CD4-positive, alpha-beta T cell (primary cell): ENCODE measurements around the gene GSK3A. TPM values are rescaled to one million over a fixed set of nuclear protein-coding genes. Genes with fewer than 3 reads are reported as not detected.
A peak's percentile ranks its signal among the peaks of the same experiment; 100 is the strongest.

Experiments
- ATAC-seq: fragments of 200-7000 bp; cut with Tn5 transposase; one replicate; pipeline ENCODE4 v1.10.0; 2022; ENCODE audit warnings: mild to moderate bottlenecking; ENCODE audit not compliant: poor library complexity
- CTCF ChIA-PET: fragments of 350-600 bp; sonication (Branson Sonifier 250); formaldehyde crosslinking; loops from one replicate; lab custom pipeline; 2021; ENCODE audit warnings: antibody characterized with exemption, inconsistent platforms; lab: Charles Lee
- POLR2A ChIA-PET: fragments of 350-600 bp; sonication (Branson Sonifier 250); formaldehyde crosslinking; loops from one replicate; lab custom pipeline; 2021; ENCODE audit warnings: antibody characterized with exemption, inconsistent platforms; lab: Charles Lee
- DNase-seq, 14 experiments: peaks; one replicate each; pipeline ENCODE4 v3.0.0-alpha.2; 2013 to 2020; ENCODE audit warnings: mixed read lengths in 2 of 14
- H3K27ac ChIP-seq, 2 donors: one replicate each; pipeline versions ENCODE4 v1.5.1 to v1.7.0; 2013; ENCODE audit warnings: low read length in 2 of 2, low read depth in 1 of 2, mild to moderate bottlenecking in 1 of 2
- H3K27me3 ChIP-seq, 2 experiments: 1 replicate in 1 of 2; 2 replicates in 1 of 2; pipeline versions ENCODE4 v1.6.1 to v1.7.0; 2013; ENCODE audit warnings: low read length in 2 of 2, control low read depth in 1 of 2, mild to moderate bottlenecking in 1 of 2, moderate library complexity in 1 of 2; ENCODE audit not compliant: insufficient read depth in 2 of 2, control insufficient read depth in 1 of 2
- H3K36me3 ChIP-seq: one replicate; pipeline ENCODE4 v1.6.1; 2013; ENCODE audit warnings: low read length, control low read depth; ENCODE audit not compliant: insufficient read depth
- H3K4me1 ChIP-seq: one replicate; pipeline ENCODE4 v1.6.1; 2013; ENCODE audit warnings: low read length, control low read depth; ENCODE audit not compliant: insufficient read depth
- H3K4me3 ChIP-seq: one replicate; pipeline ENCODE4 v1.5.1; 2013; ENCODE audit warnings: mild to moderate bottlenecking, low read length, moderate library complexity
- H3K9me3 ChIP-seq, 2 experiments: 1 replicate in 1 of 2; 2 replicates in 1 of 2; pipeline versions ENCODE4 v1.6.1 to v1.7.0; 2013; ENCODE audit warnings: low read length in 2 of 2, mild to moderate bottlenecking in 2 of 2, control low read depth in 1 of 2, moderate library complexity in 1 of 2; ENCODE audit not compliant: control insufficient read depth in 1 of 2, insufficient read depth in 1 of 2
- H3K27ac Mint-ChIP-seq: one replicate; pipeline ENCODE4 v1.8.0; 2020; ENCODE audit warnings: mixed read lengths
- H3K27me3 Mint-ChIP-seq: one replicate; pipeline ENCODE4 v1.8.0; 2021; ENCODE audit warnings: mixed read lengths
- H3K36me3 Mint-ChIP-seq: one replicate; pipeline ENCODE4 v1.8.0; 2021; ENCODE audit warnings: low read depth, mixed read lengths
- H3K4me1 Mint-ChIP-seq: one replicate; pipeline ENCODE4 v1.8.0; 2021; ENCODE audit warnings: low read depth, mixed read lengths
- H3K4me3 Mint-ChIP-seq: one replicate; pipeline ENCODE4 v1.8.0; 2020; ENCODE audit warnings: mild to moderate bottlenecking, mixed read lengths
- H3K9me3 Mint-ChIP-seq: one replicate; pipeline ENCODE4 v1.8.0; 2020; ENCODE audit warnings: mixed read lengths
- CTCF ChIP-seq: fragments of 200-600 bp; IDR thresholded peaks from one replicate; pipeline ENCODE4 v1.8.0; 2022; ENCODE audit warnings: antibody characterized with exemption, mild to moderate bottlenecking
- intact Hi-C, 2 experiments: fragments of 100-400 bp; cut with DNase I in 1 of 2; cut with micrococcal nuclease in 1 of 2; formaldehyde crosslinking; loops; one replicate each; pipeline versions ENCODE4 v1.15.1 to v1.9.0; 2023 to 2025; cut with DNase I, micrococcal nuclease
- total RNA-seq, 174 experiments: library from RNA in 2 of 174; stranded (reverse) in 2 of 174; gene quantifications; one replicate each; pipeline ENCODE4 v1.2.3 and lab custom pipeline; 2021 to 2026

Gene GSK3A
- total RNA-seq, 2 experiments from 2014 or later: 13.6 to 13.9 TPM

DNA sequence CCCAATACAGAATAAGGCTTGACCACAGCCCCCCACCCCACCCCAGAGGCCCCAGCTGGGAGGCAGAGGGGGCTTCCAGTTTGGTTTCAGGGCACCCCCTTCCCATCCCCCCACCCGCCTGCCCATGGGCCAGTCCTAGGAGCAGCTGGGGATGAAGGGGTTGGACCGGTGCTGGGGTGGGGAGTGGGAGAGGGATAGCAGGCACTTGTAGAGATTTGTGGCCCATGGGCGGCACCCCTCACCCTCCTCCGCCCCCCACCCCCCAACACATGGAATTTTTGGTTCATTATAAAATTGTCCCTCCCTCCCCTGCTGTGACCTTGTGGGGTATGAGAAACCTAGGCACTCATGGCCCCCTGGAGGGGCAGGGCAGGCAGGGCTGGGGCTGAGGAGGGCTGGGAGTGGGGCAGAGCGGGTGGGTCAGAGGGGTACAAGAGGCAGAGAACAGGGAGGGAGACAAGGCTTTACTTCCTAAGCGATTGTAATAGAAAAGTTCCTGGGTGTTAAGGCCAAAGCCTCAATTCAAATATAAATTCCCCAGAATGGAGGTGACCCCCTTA, 5.3 kb upstream of the GSK3A start:
- Histone ChIP-seq H3K9me3 (no peaks in the 10 kb centered on the region), H3K36me3 (peaks cover 18% of the 10 kb centered on the region), H3K27me3 (no peaks in the 10 kb centered on the region), H3K27ac (no peak overlapping the region), H3K4me3 (no peak overlapping the region), H3K4me1 (peaks cover 51% of the 10 kb centered on the region)
- Mint-ChIP-seq H3K36me3 (peaks cover 13% of the 10 kb centered on the region), H3K4me3 (no peak overlapping the region), H3K9me3 (no peaks in the 10 kb centered on the region), H3K27me3 (no peaks in the 10 kb centered on the region), H3K4me1 (peaks cover 44% of the 10 kb centered on the region), H3K27ac (no peak overlapping the region)
- intact Hi-C loops: no loop called here
- ATAC-seq (no peak), DNase-seq (peak in 1 of 14 experiments; percentile 38)
- TF ChIP-seq CTCF: no peak
- CTCF ChIA-PET: interaction anchor here (1.2 to 1.3 kb wide), 2 partner anchors 32 to 54 kb away, joined by 3 to 8 read pairs; partner anchors contain the start of genes PAFAH1B3 and PRR19
- POLR2A ChIA-PET: interaction anchor here (1.4 kb wide), 1 partner anchor 36 kb away, joined by 3 read pairs; no protein-coding TSS in a partner anchor

DNA sequence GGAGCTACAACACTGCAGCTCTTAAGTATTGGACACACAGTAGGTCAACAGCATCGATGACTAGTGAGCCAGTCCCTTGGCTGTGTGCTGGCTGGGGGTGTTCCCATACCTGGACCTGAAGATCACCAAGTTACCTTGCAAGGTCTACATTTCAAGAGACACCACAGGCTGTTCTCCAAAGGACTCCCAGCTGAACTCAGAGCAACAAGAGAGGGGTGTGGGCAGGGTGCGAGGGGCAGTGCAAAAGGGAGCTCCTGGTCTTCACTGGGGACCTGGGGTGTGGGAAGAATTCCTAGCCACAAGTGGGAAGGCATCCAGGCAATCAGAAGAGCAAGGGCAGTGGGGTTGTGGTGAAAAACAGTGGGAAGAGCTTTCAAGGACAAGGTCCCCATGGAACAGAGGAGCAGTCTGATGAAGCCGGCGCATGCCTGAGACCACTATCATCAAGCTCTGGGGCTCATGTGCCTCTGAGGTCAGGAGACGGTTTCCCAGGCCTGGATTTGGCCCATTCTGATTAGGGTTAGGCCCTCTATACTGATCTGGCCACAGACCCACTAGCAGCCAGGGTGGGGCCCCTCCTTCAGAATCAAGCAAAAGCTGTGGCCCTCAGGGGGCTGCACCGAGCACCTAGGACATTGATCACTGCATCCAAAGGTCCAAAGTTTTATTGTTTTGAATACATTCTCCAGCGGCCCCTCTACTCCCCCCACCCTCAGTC, 4.7 kb upstream of the GSK3A start:
- Mint-ChIP-seq H3K27me3 (no peaks in the 10 kb centered on the region), H3K4me3 (peak overlapping the region; percentile 46), H3K27ac (peak overlapping the region; percentile 43), H3K9me3 (no peaks in the 10 kb centered on the region), H3K36me3 (peaks cover 12% of the 10 kb centered on the region), H3K4me1 (peaks cover 40% of the 10 kb centered on the region)
- no peaks in the 10 kb centered on the region for H3K27me3 ChIP-seq
- CTCF ChIA-PET: interaction anchor here (0.6 to 3.3 kb wide), 4 partner anchors 32 to 55 kb away, joined by 3 to 30 read pairs (median 6); partner anchors contain the start of genes PAFAH1B3 and PRR19
- no peak for ATAC-seq
- intact Hi-C loops: no loop called here
- no peak for TF ChIP-seq CTCF
- H3K36me3 ChIP-seq: peaks cover 18% of the 10 kb centered on the region
- H3K27ac ChIP-seq: no peak overlapping the region
- no peak overlapping the region for H3K4me3 ChIP-seq
- no peaks in the 10 kb centered on the region for H3K9me3 ChIP-seq
- no peak for DNase-seq
- H3K4me1 ChIP-seq: peaks cover 45% of the 10 kb centered on the region
- POLR2A ChIA-PET: interaction anchor here (0.7 to 1.4 kb wide), 4 partner anchors 21 to 55 kb away, joined by 3 to 5 read pairs (median 3); partner anchors contain the start of genes PAFAH1B3 and PRR19

GRCh38 chr19:42246143-42246921, 3.9 kb upstream of the GSK3A start:
- ChIA-PET CTCF (interaction anchor here (0.6 to 3.3 kb wide), 4 partner anchors 24 to 114 kb away, joined by 3 to 30 read pairs (median 8); no protein-coding TSS in a partner anchor), POLR2A (interaction anchor here (0.7 to 1.4 kb wide), 4 partner anchors 22 to 56 kb away, joined by 3 to 5 read pairs (median 3); partner anchors contain the start of genes PAFAH1B3 and PRR19)
- peaks cover 18% of the 10 kb centered on the region for H3K36me3 ChIP-seq
- Mint-ChIP-seq H3K36me3 (peaks cover 7% of the 10 kb centered on the region), H3K9me3 (no peaks in the 10 kb centered on the region), H3K27ac (peak overlapping the region; percentile 43), H3K4me1 (peaks cover 39% of the 10 kb centered on the region), H3K27me3 (no peaks in the 10 kb centered on the region), H3K4me3 (peak overlapping the region; percentile 63)
- no peak overlapping the region for H3K27ac ChIP-seq
- no peaks in the 10 kb centered on the region for H3K9me3 ChIP-seq
- no peak for TF ChIP-seq CTCF
- DNase-seq (peak in 2 of 14 experiments; percentile 39 to 58), ATAC-seq (no peak)
- H3K4me1 ChIP-seq: peaks cover 44% of the 10 kb centered on the region
- no peak overlapping the region for H3K4me3 ChIP-seq
- intact Hi-C loops: no loop called here
- no peaks in the 10 kb centered on the region for H3K27me3 ChIP-seq
